GM18519 (cell line): ENCODE data around the gene RXYLT1.
A peak's percentile ranks its signal among the peaks of the same experiment; 100 is the strongest.

Source experiments
- ATAC-seq: cut with Tn5 transposase; IDR thresholded peaks from one replicate; pipeline ENCODE4 v1.9.1; 2021; ENCODE audit warnings: mild to moderate bottlenecking, moderate library complexity; ENCODE audit not compliant: unreplicated experiment, low FRiP score

The RXYLT1 gene

GRCh38 chr12:63802012-63802608, 22.4 kb downstream of the RXYLT1 start:
- ATAC-seq, result no peak

- ATAC-seq, result no peak
Measured at GRCh38 chr12:63804746-63805145, 25.0 kb downstream of the RXYLT1 start.

- ATAC-seq, result no peak
Measured at GRCh38 chr12:63805704-63806672, 26.3 kb downstream of the RXYLT1 start.

- ATAC-seq, result no peak
Measured at GRCh38 chr12:63808631-63809030, 28.9 kb downstream of the RXYLT1 start.

DNA sequence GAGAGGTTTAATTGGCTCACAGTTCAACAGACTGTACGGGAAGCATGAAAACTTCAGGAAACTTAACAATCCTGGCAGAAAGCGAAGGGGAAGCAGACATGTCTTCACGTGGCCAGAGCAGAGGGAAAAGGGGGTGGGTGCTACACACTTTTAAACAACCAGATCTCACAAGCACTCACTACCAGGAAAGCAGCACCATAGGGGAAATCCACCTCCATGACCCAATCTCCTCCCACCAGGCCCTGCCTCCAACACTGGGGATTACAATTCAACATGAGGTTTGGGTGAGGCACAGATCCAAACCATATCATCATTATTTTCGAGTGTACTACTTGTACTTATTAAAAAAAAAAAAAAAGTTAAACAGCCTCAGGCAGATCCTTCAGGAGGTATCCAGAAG, 29.9 kb downstream of the RXYLT1 start:
- ATAC-seq, result no peak

- no peak for ATAC-seq
Measured at GRCh38 chr12:63811334-63811733, 31.6 kb downstream of the RXYLT1 start.

DNA sequence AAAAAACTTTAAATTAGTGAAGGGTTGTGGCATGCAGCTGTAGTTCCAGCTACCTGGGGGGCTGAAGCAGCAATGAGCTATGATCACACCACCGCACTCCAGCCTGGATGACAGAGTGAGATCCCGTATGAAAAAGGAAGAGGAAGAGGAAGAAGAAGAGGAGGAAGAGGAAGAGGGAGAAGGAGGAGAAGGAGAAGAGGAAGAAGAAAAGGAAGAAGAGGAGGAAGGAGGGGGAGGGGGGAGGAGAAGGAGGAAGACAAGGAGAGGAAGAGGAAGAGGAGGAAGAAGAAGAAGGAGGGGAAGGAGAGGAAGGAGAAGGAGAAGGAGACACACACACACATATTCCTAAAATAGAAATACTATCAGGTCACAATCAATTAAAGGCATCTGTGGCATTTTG, 32.0 kb downstream of the RXYLT1 start:
- no peak for ATAC-seq

- peak; percentile 25 for ATAC-seq
Measured at GRCh38 chr12:63814146-63814772, 34.5 kb downstream of the RXYLT1 start.

- no peak for ATAC-seq
Measured at GRCh38 chr12:63815482-63815852, 35.8 kb downstream of the RXYLT1 start.

DNA sequence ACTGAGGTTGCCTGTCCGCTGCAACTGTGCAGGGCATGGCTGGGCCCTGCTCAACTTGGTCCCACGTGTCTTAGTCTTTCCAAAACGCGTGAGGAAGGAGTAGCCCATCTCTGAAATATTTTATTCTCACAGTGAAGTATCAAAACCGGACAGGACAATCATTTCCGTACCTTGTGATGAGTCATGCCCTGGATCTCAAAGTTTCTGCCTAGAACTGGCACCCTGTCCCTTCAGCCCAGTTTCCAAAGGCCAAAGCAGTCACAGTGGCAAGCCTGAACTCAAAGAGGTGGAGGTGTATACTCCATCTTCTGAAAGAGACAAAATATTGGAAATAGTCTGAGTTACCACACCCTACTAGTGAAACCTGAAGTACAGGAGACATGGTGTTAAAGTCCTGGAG, 36.3 kb downstream of the RXYLT1 start:
- ATAC-seq, result no peak

DNA sequence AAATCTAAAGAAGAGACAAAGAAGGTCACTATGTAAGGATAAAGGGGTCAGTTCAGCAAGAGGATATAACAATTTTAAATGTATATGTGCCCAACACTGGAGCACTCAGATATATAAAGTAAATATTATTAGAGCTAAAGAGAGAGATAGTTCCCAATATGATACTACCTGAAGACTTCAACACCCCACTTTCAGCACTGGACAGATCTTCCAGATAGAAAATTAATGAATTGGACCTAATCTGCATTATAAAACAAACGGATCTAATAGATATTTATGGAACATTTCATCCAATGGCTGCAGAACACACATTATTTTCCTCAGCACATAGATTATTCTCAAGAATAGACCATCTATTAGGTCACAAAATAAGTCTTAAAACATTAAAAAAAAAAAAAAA, 40.7 kb downstream of the RXYLT1 start:
- no peak for ATAC-seq

- no peak for ATAC-seq
Measured at GRCh38 chr12:63821781-63822251, 42.1 kb downstream of the RXYLT1 start.

DNA sequence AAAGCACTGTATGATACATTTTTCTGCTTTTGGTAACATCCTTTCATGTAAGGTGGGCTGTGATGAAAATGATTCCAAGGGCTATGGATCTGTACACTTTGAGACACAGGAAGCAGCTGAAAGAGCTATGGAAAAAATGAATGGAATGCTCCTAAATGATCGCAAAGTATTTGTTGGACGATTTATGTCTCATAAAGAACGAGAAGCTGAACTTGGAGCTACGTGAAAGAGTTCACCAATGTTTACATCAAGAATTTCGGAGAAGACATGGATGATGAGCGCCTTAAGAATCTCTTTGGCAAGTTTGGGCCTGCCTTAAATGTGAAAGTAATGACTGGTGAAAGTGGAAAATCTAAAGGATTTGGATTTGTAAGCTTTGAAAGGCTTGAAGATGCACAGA, 42.6 kb downstream of the RXYLT1 start:
- ATAC-seq, result no peak

- no peak for ATAC-seq
Measured at GRCh38 chr12:63823040-63823439, 43.3 kb downstream of the RXYLT1 start.

GRCh38 chr12:63826006-63826585, 46.4 kb downstream of the RXYLT1 start:
- ATAC-seq, result peak; percentile 83

DNA sequence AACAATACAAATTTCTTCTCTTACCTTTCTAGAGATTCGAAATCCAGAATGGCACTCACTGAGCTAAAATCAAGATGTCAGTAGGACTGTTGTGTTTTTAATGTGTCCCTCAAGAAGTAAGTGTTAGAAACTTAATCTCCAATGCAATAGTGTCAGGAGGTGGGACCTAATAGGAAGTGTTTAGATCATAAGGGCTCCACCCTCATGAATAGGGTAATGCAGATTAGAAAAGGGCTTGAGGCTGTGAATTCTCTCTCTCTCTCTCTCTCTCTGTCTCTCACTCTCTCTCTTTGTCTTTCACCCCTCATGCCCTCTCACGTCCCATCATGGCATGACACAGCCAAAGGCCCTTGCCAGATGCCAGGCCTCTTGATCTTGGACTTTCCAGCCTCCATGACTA, 49.2 kb downstream of the RXYLT1 start:
- ATAC-seq, result no peak

GRCh38 chr12:63836046-63836445, 56.3 kb downstream of the RXYLT1 start:
- no peak for ATAC-seq

DNA sequence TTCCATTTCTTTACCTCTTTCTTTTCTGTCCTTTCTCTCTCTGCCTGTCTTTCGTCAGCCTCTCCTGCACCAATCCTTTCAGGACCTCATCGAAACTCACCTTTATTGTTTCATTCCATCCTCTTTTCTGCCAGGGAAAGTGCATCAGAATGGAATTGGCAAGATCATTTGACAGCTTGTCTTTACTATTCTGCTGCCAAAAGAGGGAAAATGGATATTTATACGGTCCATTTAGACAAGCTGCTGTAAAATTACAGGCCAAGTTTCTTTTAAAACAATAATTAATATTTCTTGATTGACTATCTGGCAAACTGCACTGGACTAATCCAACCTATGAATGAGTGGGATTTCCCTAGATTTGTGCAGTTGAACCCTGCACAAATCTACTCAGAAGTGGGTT, 57.2 kb downstream of the RXYLT1 start:
- ATAC-seq, result no peak

GRCh38 chr12:63838411-63838810, 58.7 kb downstream of the RXYLT1 start:
- no peak for ATAC-seq

DNA sequence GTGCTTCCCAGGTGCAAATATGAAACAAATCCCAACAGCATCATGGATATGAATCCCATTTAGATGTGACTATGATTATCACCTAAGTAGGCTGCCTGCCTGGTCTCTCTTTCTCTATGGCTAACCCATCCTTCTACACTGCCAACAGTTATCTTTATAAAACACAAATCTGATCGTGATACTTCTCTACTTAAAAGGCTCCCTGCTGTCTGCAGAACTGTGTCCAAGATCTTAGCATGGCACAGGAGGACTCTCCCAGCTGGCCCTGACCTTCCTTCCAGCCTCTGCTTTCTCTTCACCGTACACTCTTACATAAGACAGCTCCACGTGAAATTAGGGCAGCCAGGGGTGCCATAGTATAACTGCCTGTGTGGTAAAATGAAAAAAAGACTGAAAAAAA, 61.3 kb downstream of the RXYLT1 start:
- no peak for ATAC-seq

DNA sequence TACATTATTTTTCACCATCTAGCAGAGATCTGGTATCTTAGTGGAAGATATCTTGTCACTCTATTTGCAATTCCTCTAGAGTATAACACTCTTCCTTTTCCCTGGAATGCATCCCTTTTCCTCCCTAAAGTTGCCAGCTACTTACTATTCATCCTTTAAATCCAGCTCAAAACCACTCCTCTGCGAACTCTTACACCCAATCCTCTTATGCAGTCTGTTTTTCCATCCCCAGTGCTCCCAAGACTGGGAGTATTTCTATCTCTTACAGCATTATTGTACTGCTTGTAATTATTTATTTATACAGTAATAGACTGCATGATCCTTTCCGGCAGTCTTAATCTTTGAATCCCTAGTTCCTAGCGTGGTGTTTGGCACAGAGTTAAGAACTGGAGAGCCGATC, 61.9 kb downstream of the RXYLT1 start:
- ATAC-seq, result no peak
